ENCODE results near the gene IQSEC1. TPM values are rescaled to one million over a fixed set of nuclear protein-coding genes. Genes with fewer than 3 reads are reported as not detected.

Gene IQSEC1
- polyA plus RNA-seq, 1 experiment, result 3.6 TPM

- TF ChIP-seq CTCF (IDR thresholded peaks at IDR 0.05; ENCODE audit: low read depth, low read length), result no peak
- POLR2A ChIA-PET, result no interaction called here
- Histone ChIP-seq H3K27me3 (ENCODE audit: control insufficient read depth, insufficient read depth, low read length) (peaks cover 40% of the 10 kb centered on the region), H3K27ac (ENCODE audit: low read depth, low read length) (no peak overlapping the region), H3K4me3 (ENCODE audit: low read depth, low read length) (no peak overlapping the region), H3K9me3 (ENCODE audit: control insufficient read depth, insufficient read depth, low read length) (peaks cover 4% of the 10 kb centered on the region; the same call in 1 of the 2 replicates)
- DNase-seq (ENCODE audit: low read depth, low spot score), result no peak
- CTCF ChIA-PET, result interaction anchor here (1.6 to 3.7 kb wide), 2 partner anchors 9 to 20 kb away, joined by 9 to 34 read pairs; no protein-coding TSS in a partner anchor
These were observed 68.9 kb downstream of the IQSEC1 start for GRCh38 chr3:13004376-13004775.

- ChIA-PET POLR2A (no interaction called here), CTCF (interaction anchor here (1.6 to 3.7 kb wide), 2 partner anchors 8 to 20 kb away, joined by 9 to 34 read pairs; no protein-coding TSS in a partner anchor)
- TF ChIP-seq CTCF (IDR thresholded peaks at IDR 0.05; ENCODE audit: low read depth, low read length), result no peak
- no peak overlapping the region for H3K4me3 ChIP-seq (ENCODE audit: low read depth, low read length)
- H3K9me3 ChIP-seq (ENCODE audit: control insufficient read depth, insufficient read depth, low read length), result peaks cover 4% of the 10 kb centered on the region; the same call in 1 of the 2 replicates
- H3K27ac ChIP-seq (ENCODE audit: low read depth, low read length), result no peak overlapping the region
- DNase-seq (ENCODE audit: low read depth, low spot score), result no peak
- H3K27me3 ChIP-seq (ENCODE audit: control insufficient read depth, insufficient read depth, low read length), result peaks cover 35% of the 10 kb centered on the region
These were observed 69.6 kb downstream of the IQSEC1 start for GRCh38 chr3:13003608-13004007.

GRCh38 chr3:13002398-13003124 lies 70.7 kb downstream of the IQSEC1 start:
- H3K27ac ChIP-seq (ENCODE audit: low read depth, low read length), result no peak overlapping the region
- no peak for DNase-seq (ENCODE audit: low read depth, low spot score)
- TF ChIP-seq CTCF (IDR thresholded peaks at IDR 0.05; ENCODE audit: low read depth, low read length), result no peak
- CTCF ChIA-PET, result interaction anchor here (3.7 kb wide), 1 partner anchor 7 kb away, joined by 34 read pairs; no protein-coding TSS in a partner anchor
- peaks cover 4% of the 10 kb centered on the region; the same call in 1 of the 2 replicates for H3K9me3 ChIP-seq (ENCODE audit: control insufficient read depth, insufficient read depth, low read length)
- POLR2A ChIA-PET, result no interaction called here
- no peak overlapping the region for H3K4me3 ChIP-seq (ENCODE audit: low read depth, low read length)
- H3K27me3 ChIP-seq (ENCODE audit: control insufficient read depth, insufficient read depth, low read length), result peaks cover 30% of the 10 kb centered on the region

- peaks cover 17% of the 10 kb centered on the region for H3K27me3 ChIP-seq (ENCODE audit: control insufficient read depth, insufficient read depth, low read length)
- no peak overlapping the region for H3K4me3 ChIP-seq (ENCODE audit: low read depth, low read length)
- no peaks in the 10 kb centered on the region for H3K9me3 ChIP-seq (ENCODE audit: control insufficient read depth, insufficient read depth, low read length)
- H3K27ac ChIP-seq (ENCODE audit: low read depth, low read length), result no peak overlapping the region
- DNase-seq (ENCODE audit: low read depth, low spot score), result no peak
- ChIA-PET CTCF (interaction anchor here (1.1 to 2.9 kb wide), 2 partner anchors 10 to 16 kb away, joined by 3 to 14 read pairs; no protein-coding TSS in a partner anchor), POLR2A (no interaction called here)
- no peak for TF ChIP-seq CTCF (IDR thresholded peaks at IDR 0.05; ENCODE audit: low read depth, low read length)
These were observed 73.8 kb downstream of the IQSEC1 start for GRCh38 chr3:12999147-13000140.

Measured in AG04450 (cell line).